Stimulated activated memory B cell treated with anti-CD40 and anti-IgM and Interleukin-4, amounts not matched to agents 10 μg/mL and 1 μg/mL and 100 μg/mL, for 72 hours (primary cell): Measurements from ENCODE around the gene MTIF3.
"Not testable (repeated sequence)": the region's sequence is repeated elsewhere in the genome, so short reads cannot be mapped to it uniquely, and the experiment has no call there.

Experiments
- ATAC-seq: fragments of 150-1000 bp; cut with Tn5 transposase; 2 replicates; pipeline ENCODE4 v1.10.0; 2021
- H3K27ac Mint-ChIP-seq: one replicate; pipeline ENCODE4 v1.8.0; 2022; ENCODE audit warnings: mild to moderate bottlenecking, mixed read lengths
- H3K27me3 Mint-ChIP-seq: one replicate; pipeline ENCODE4 v1.8.0; 2022; ENCODE audit warnings: mixed read lengths
- H3K36me3 Mint-ChIP-seq: one replicate; pipeline ENCODE4 v1.8.0; 2022; ENCODE audit warnings: mixed read lengths
- H3K4me1 Mint-ChIP-seq: one replicate; pipeline ENCODE4 v1.8.0; 2022; ENCODE audit warnings: mixed read lengths
- H3K4me3 Mint-ChIP-seq: one replicate; pipeline ENCODE4 v1.8.0; 2022; ENCODE audit warnings: mild to moderate bottlenecking, moderate library complexity, mixed read lengths
- H3K9me3 Mint-ChIP-seq: one replicate; pipeline ENCODE4 v1.8.0; 2022; ENCODE audit warnings: mixed read lengths

MTIF3 gene

GRCh38 chr13:27406178-27406939 is 44.0 kb downstream of the MTIF3 start:
- peak; percentile 55 for ATAC-seq
- Mint-ChIP-seq H3K4me1 (peaks cover 2% of the 10 kb centered on the region), H3K27me3 (peaks cover 29% of the 10 kb centered on the region), H3K36me3 (peaks cover 6% of the 10 kb centered on the region), H3K4me3 (no peak overlapping the region), H3K27ac (no peak overlapping the region), H3K9me3 (peaks cover 3% of the 10 kb centered on the region)

- peaks cover 6% of the 10 kb centered on the region for H3K36me3 Mint-ChIP-seq
- H3K27ac Mint-ChIP-seq, result no peak overlapping the region
- no peak overlapping the region for H3K4me3 Mint-ChIP-seq
- peaks cover 3% of the 10 kb centered on the region for H3K9me3 Mint-ChIP-seq
- H3K4me1 Mint-ChIP-seq, result peaks cover 7% of the 10 kb centered on the region
- peaks cover 24% of the 10 kb centered on the region for H3K27me3 Mint-ChIP-seq
- ATAC-seq, result no peak
These were observed 44.7 kb downstream of the MTIF3 start for GRCh38 chr13:27405546-27406134.

GRCh38 chr13:27404680-27405079 is 45.7 kb downstream of the MTIF3 start:
- Mint-ChIP-seq H3K4me3 (no peak overlapping the region), H3K9me3 (peaks cover 2% of the 10 kb centered on the region), H3K4me1 (peaks cover 7% of the 10 kb centered on the region), H3K27me3 (peaks cover 15% of the 10 kb centered on the region), H3K27ac (peak overlapping the region; percentile 13), H3K36me3 (peaks cover 3% of the 10 kb centered on the region)
- no peak for ATAC-seq

- no peak for ATAC-seq
These were observed 46.5 kb downstream of the MTIF3 start for GRCh38 chr13:27403727-27404385.

GRCh38 chr13:27403203-27403678 is 47.1 kb downstream of the MTIF3 start:
- ATAC-seq, result no peak
- Mint-ChIP-seq H3K27me3 (peaks cover 5% of the 10 kb centered on the region), H3K4me3 (no peak overlapping the region), H3K9me3 (no peaks in the 10 kb centered on the region), H3K36me3 (no peaks in the 10 kb centered on the region), H3K27ac (no peak overlapping the region), H3K4me1 (peaks cover 7% of the 10 kb centered on the region)

More at GRCh38 chr13:27403727-27404385, 46.5 kb downstream of the MTIF3 start:
- Mint-ChIP-seq H3K27me3 (peaks cover 9% of the 10 kb centered on the region), H3K27ac (peak overlapping the region; percentile 13), H3K4me3 (no peak overlapping the region), H3K4me1 (peaks cover 7% of the 10 kb centered on the region), H3K9me3 (no peaks in the 10 kb centered on the region), H3K36me3 (no peaks in the 10 kb centered on the region)

- Mint-ChIP-seq H3K4me3 (no peak overlapping the region), H3K27me3 (no peaks in the 10 kb centered on the region), H3K4me1 (peaks cover 7% of the 10 kb centered on the region), H3K36me3 (no peaks in the 10 kb centered on the region), H3K27ac (no peak overlapping the region), H3K9me3 (no peaks in the 10 kb centered on the region)
- peak; percentile 67 for ATAC-seq
These were observed 49.2 kb downstream of the MTIF3 start for GRCh38 chr13:27401210-27401609.

- not testable (repeated sequence) for H3K4me1 Mint-ChIP-seq, H3K27me3 Mint-ChIP-seq, H3K27ac Mint-ChIP-seq, H3K4me3 Mint-ChIP-seq, H3K36me3 Mint-ChIP-seq, H3K9me3 Mint-ChIP-seq, ATAC-seq
These were observed 50.0 kb downstream of the MTIF3 start for GRCh38 chr13:27400405-27400804.

- Mint-ChIP-seq H3K4me1 (peaks cover 7% of the 10 kb centered on the region), H3K36me3 (no peaks in the 10 kb centered on the region), H3K9me3 (no peaks in the 10 kb centered on the region), H3K27me3 (no peaks in the 10 kb centered on the region), H3K27ac (no peak overlapping the region), H3K4me3 (no peak overlapping the region)
- ATAC-seq, result no peak
These were observed 52.0 kb downstream of the MTIF3 start for GRCh38 chr13:27398360-27398759.

GRCh38 chr13:27396252-27396846 is 54.0 kb downstream of the MTIF3 start:
- no peaks in the 10 kb centered on the region for H3K9me3 Mint-ChIP-seq
- no peak overlapping the region for H3K4me3 Mint-ChIP-seq
- H3K4me1 Mint-ChIP-seq, result peaks cover 5% of the 10 kb centered on the region
- no peak overlapping the region for H3K27ac Mint-ChIP-seq
- no peaks in the 10 kb centered on the region for H3K27me3 Mint-ChIP-seq
- ATAC-seq, result no peak
- H3K36me3 Mint-ChIP-seq, result no peaks in the 10 kb centered on the region

GRCh38 chr13:27395007-27395510 is 55.3 kb downstream of the MTIF3 start:
- no peak for ATAC-seq
- H3K27me3 Mint-ChIP-seq, result no peaks in the 10 kb centered on the region
- H3K4me3 Mint-ChIP-seq, result no peak overlapping the region
- no peak overlapping the region for H3K27ac Mint-ChIP-seq
- H3K9me3 Mint-ChIP-seq, result no peaks in the 10 kb centered on the region
- H3K36me3 Mint-ChIP-seq, result no peaks in the 10 kb centered on the region
- no peaks in the 10 kb centered on the region for H3K4me1 Mint-ChIP-seq

- H3K4me3 Mint-ChIP-seq, result no peak overlapping the region
- no peak for ATAC-seq
These were observed 57.3 kb downstream of the MTIF3 start for GRCh38 chr13:27393101-27393500.

GRCh38 chr13:27391471-27391870 is 58.9 kb downstream of the MTIF3 start:
- Mint-ChIP-seq H3K27ac (no peak overlapping the region), H3K36me3 (no peaks in the 10 kb centered on the region), H3K4me1 (no peaks in the 10 kb centered on the region), H3K9me3 (no peaks in the 10 kb centered on the region), H3K4me3 (no peak overlapping the region), H3K27me3 (no peaks in the 10 kb centered on the region)
- no peak for ATAC-seq

More at GRCh38 chr13:27393101-27393500, 57.3 kb downstream of the MTIF3 start:
- Mint-ChIP-seq H3K36me3 (no peaks in the 10 kb centered on the region), H3K27me3 (no peaks in the 10 kb centered on the region), H3K9me3 (no peaks in the 10 kb centered on the region), H3K27ac (no peak overlapping the region), H3K4me1 (no peaks in the 10 kb centered on the region)

GRCh38 chr13:27389891-27390290 is 60.5 kb downstream of the MTIF3 start:
- Mint-ChIP-seq H3K36me3 (no peaks in the 10 kb centered on the region), H3K4me3 (no peak overlapping the region), H3K4me1 (no peaks in the 10 kb centered on the region), H3K9me3 (no peaks in the 10 kb centered on the region), H3K27me3 (no peaks in the 10 kb centered on the region), H3K27ac (no peak overlapping the region)
- no peak for ATAC-seq

- Mint-ChIP-seq H3K4me3 (no peak overlapping the region), H3K27me3 (peaks cover 4% of the 10 kb centered on the region), H3K36me3 (no peaks in the 10 kb centered on the region), H3K9me3 (no peaks in the 10 kb centered on the region), H3K4me1 (no peaks in the 10 kb centered on the region), H3K27ac (no peak overlapping the region)
- ATAC-seq, result no peak
These were observed 62.1 kb downstream of the MTIF3 start for GRCh38 chr13:27388241-27388640.
